GM13977 (cell line): Measurements from ENCODE around the gene SERPINB2.
A peak's percentile ranks its signal among the peaks of the same experiment; 100 is the strongest.

Source experiments
- DNase-seq: peaks from one replicate; pipeline ENCODE4 v3.0.0; 2012; ENCODE audit warnings: low spot score
- CTCF ChIP-seq: IDR thresholded peaks from 2 replicates; pipeline ENCODE4 v1.5.1; 2012; ENCODE audit warnings: mild to moderate bottlenecking, control low read depth; ENCODE audit not compliant: insufficient read depth; ENCODE audit errors: extremely low read depth, missing control alignments
- in situ Hi-C: fragments of 300-500 bp; cut with MboI; formaldehyde crosslinking; loops from one replicate; pipeline ENCODE4 v1.12.0; 2022; ENCODE audit warnings: low sequenced_read_pairs, low pct_unique_long_range_greater_than_20kb, mixed read lengths, inconsistent platforms; ENCODE audit not compliant: unreplicated experiment

The SERPINB2 gene

GRCh38 chr18:63904694-63905093, 17.2 kb downstream of the SERPINB2 start:
- in situ Hi-C loops: no loop called here
- no peak for TF ChIP-seq CTCF
- DNase-seq: no peak

- DNase-seq: no peak
- in situ Hi-C loops: no loop called here
- TF ChIP-seq CTCF: no peak
These were observed 17.9 kb downstream of the SERPINB2 start for GRCh38 chr18:63905361-63905760.

GRCh38 chr18:63906056-63906455, 18.6 kb downstream of the SERPINB2 start:
- TF ChIP-seq CTCF: no peak
- no peak for DNase-seq
- in situ Hi-C loops: no loop called here

GRCh38 chr18:63907664-63908063, 20.2 kb downstream of the SERPINB2 start, which contains the start of gene SERPINB10:
Gene SERPINB10 (plus strand): TSS chr18:63907958. CDS start chr18:63915511, 7,553 bp downstream.
- DNase-seq: peak; percentile 36
- in situ Hi-C loops: no loop called here
- TF ChIP-seq CTCF: no peak

- in situ Hi-C loops: no loop called here
- no peak for DNase-seq
- TF ChIP-seq CTCF: no peak
These were observed 21.4 kb downstream of the SERPINB2 start for GRCh38 chr18:63908858-63909257.

GRCh38 chr18:63909870-63910269, 22.4 kb downstream of the SERPINB2 start:
- in situ Hi-C loops: no loop called here
- DNase-seq: peak; percentile 12
- TF ChIP-seq CTCF: no peak

GRCh38 chr18:63917817-63918216, 30.3 kb downstream of the SERPINB2 start:
- no peak for TF ChIP-seq CTCF
- in situ Hi-C loops: no loop called here
- no peak for DNase-seq
